ENCODE measurements around the gene GJD4. TPM values are rescaled to one million over a fixed set of nuclear protein-coding genes. Genes with fewer than 3 reads are reported as not detected.

The GJD4 gene
- total and polyA plus RNA-seq, 10 of the 15 experiments (the other 5 are each of a cell fraction or from before 2014, with no cell fraction given) = not detected

- no peak overlapping the region for H3K27ac ChIP-seq (ENCODE audit: control insufficient read depth, insufficient read depth)
- no peak overlapping the region for H3K4me3 ChIP-seq
- no peaks in the 10 kb centered on the region for H3K27me3 ChIP-seq (replicated peaks in 1 of 2; ENCODE audit: control insufficient read depth in 2 of 2, insufficient read depth in 2 of 2, low read length in 1 of 2)
- H3K79me2 ChIP-seq (ENCODE audit: control insufficient read depth, insufficient read depth, low read length) = no peaks in the 10 kb centered on the region
- whole genome bisulfite sequencing (ENCODE audit: insufficient coverage, insufficient replicate concordance, low lambda C conversion rate, missing lambda C conversion rate) = 100% methylated on average over 1 of the region's 1 CpG
- ChIA-PET RAD21 (ENCODE audit: unreplicated experiment) (interaction anchor here (0.7 to 2.2 kb wide), 8 partner anchors 38 to 568 kb away, joined by 3 to 12 read pairs (median 4); no protein-coding TSS in a partner anchor), SMC1A (ENCODE audit: uncharacterized antibody, unreplicated experiment) (interaction anchor here (0.6 to 3.8 kb wide), 22 partner anchors 8 to 1317 kb away, joined by 3 to 21 read pairs (median 4); no protein-coding TSS in a partner anchor), POLR2A (no interaction called here), CTCF (interaction anchor here (0.6 to 6.2 kb wide), 42 partner anchors 10 to 1318 kb away, joined by 3 to 35 read pairs (median 5); partner anchors contain the start of gene CREM)
- no peak overlapping the region for H3K9ac ChIP-seq (ENCODE audit: control insufficient read depth, insufficient read depth, low read length)
- peaks cover 3% of the 10 kb centered on the region; the same call in 1 of the 2 replicates for H4K20me1 ChIP-seq (ENCODE audit: control insufficient read depth, insufficient read depth)
- in situ Hi-C loops (cut with MboI) = loop anchor here (10.0 kb wide), 1 partner anchor 438 kb away; the partner anchor contains the start of gene CREM
- no TSS peak for BruUV-seq (replicated peaks)
- no peak for ATAC-seq
- peaks cover 8% of the 10 kb centered on the region for H3K4me1 ChIP-seq (ENCODE audit: control insufficient read depth, insufficient read depth, low read length)
- peaks cover 0 to 2% of the 10 kb centered on the region in 2 experiments; a peak in 3 of 4 replicates for H3K36me3 ChIP-seq (ENCODE audit: control insufficient read depth in 2 of 2, insufficient read depth in 2 of 2, low read length in 1 of 2)
- intact Hi-C loops (cut with micrococcal nuclease; ENCODE audit: unreplicated experiment) = loop anchor here (2.0 to 10.0 kb wide), 4 partner anchors 185 to 1320 kb away; partner anchors contain the start of gene CREM
- DNase-seq (ENCODE audit: low read depth, low spot score) = no peak
- FAIRE-seq = no peak
- H2AFZ ChIP-seq (ENCODE audit: control insufficient read depth, low read depth, low read length) = no peak overlapping the region
- no peaks in the 10 kb centered on the region for H3K9me3 ChIP-seq (replicated peaks; ENCODE audit: control insufficient read depth, insufficient read depth, low read length)
- no peak overlapping the region for H3K4me2 ChIP-seq (ENCODE audit: control insufficient read depth, insufficient read depth)
- TF ChIP-seq ZBTB33 (IDR thresholded peaks at IDR 0.05) (no peak), KDM1A (IDR thresholded peaks at IDR 0.05; ENCODE audit: borderline replicate concordance) (no peak), ESRRA (IDR thresholded peaks at IDR 0.05; ENCODE audit: low read length) (no peak), HSF1 (IDR thresholded peaks at IDR 0.05; ENCODE audit: low read depth, low read length) (no peak), CHD2 (IDR thresholded peaks at IDR 0.05; ENCODE audit: borderline replicate concordance, low read depth, low read length) (no peak), IRF3 (IDR thresholded peaks at IDR 0.05) (no peak), ZNF207 (IDR thresholded peaks at IDR 0.05; ENCODE audit: borderline replicate concordance) (no peak)
- TF ChIP-seq, protein P1, sequence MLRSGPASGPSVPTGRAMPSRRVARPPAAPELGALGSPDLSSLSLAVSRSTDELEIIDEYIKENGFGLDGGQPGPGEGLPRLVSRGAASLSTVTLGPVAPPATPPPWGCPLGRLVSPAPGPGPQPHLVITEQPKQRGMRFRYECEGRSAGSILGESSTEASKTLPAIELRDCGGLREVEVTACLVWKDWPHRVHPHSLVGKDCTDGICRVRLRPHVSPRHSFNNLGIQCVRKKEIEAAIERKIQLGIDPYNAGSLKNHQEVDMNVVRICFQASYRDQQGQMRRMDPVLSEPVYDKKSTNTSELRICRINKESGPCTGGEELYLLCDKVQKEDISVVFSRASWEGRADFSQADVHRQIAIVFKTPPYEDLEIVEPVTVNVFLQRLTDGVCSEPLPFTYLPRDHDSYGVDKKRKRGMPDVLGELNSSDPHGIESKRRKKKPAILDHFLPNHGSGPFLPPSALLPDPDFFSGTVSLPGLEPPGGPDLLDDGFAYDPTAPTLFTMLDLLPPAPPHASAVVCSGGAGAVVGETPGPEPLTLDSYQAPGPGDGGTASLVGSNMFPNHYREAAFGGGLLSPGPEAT (IDR thresholded peaks at IDR 0.05; ENCODE audit: low read depth) = no peak
- TF ChIP-seq, protein P2, sequence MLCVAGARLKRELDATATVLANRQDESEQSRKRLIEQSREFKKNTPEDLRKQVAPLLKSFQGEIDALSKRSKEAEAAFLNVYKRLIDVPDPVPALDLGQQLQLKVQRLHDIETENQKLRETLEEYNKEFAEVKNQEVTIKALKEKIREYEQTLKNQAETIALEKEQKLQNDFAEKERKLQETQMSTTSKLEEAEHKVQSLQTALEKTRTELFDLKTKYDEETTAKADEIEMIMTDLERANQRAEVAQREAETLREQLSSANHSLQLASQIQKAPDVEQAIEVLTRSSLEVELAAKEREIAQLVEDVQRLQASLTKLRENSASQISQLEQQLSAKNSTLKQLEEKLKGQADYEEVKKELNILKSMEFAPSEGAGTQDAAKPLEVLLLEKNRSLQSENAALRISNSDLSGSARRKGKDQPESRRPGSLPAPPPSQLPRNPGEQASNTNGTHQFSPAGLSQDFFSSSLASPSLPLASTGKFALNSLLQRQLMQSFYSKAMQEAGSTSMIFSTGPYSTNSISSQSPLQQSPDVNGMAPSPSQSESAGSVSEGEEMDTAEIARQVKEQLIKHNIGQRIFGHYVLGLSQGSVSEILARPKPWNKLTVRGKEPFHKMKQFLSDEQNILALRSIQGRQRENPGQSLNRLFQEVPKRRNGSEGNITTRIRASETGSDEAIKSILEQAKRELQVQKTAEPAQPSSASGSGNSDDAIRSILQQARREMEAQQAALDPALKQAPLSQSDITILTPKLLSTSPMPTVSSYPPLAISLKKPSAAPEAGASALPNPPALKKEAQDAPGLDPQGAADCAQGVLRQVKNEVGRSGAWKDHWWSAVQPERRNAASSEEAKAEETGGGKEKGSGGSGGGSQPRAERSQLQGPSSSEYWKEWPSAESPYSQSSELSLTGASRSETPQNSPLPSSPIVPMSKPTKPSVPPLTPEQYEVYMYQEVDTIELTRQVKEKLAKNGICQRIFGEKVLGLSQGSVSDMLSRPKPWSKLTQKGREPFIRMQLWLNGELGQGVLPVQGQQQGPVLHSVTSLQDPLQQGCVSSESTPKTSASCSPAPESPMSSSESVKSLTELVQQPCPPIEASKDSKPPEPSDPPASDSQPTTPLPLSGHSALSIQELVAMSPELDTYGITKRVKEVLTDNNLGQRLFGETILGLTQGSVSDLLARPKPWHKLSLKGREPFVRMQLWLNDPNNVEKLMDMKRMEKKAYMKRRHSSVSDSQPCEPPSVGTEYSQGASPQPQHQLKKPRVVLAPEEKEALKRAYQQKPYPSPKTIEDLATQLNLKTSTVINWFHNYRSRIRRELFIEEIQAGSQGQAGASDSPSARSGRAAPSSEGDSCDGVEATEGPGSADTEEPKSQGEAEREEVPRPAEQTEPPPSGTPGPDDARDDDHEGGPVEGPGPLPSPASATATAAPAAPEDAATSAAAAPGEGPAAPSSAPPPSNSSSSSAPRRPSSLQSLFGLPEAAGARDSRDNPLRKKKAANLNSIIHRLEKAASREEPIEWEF (IDR thresholded peaks at IDR 0.05; ENCODE audit: insufficient replicate concordance, low read depth, low read length) = no peak
- TF ChIP-seq, protein P3, sequence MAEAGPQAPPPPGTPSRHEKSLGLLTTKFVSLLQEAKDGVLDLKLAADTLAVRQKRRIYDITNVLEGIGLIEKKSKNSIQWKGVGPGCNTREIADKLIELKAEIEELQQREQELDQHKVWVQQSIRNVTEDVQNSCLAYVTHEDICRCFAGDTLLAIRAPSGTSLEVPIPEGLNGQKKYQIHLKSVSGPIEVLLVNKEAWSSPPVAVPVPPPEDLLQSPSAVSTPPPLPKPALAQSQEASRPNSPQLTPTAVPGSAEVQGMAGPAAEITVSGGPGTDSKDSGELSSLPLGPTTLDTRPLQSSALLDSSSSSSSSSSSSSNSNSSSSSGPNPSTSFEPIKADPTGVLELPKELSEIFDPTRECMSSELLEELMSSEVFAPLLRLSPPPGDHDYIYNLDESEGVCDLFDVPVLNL (IDR thresholded peaks at IDR 0.05; ENCODE audit: low read depth, low read length) = no peak
Observed at GRCh38 chr10:35562427-35562826, 42.7 kb upstream of the GJD4 start.
